Left cardiac atrium (tissue), 4 donors: Measurements from ENCODE around the gene PIGR. TPM values are rescaled to one million over a fixed set of nuclear protein-coding genes. Genes with fewer than 3 reads are reported as not detected.

Experiments
- ATAC-seq, 2 donors: fragments of 200-7000 bp; cut with Tn5 transposase; one replicate each; pipeline ENCODE4 v1.9.1; 2020; ENCODE audit warnings: mild to moderate bottlenecking in 2 of 2, moderate library complexity in 2 of 2
- DNase-seq: peaks from one replicate; pipeline ENCODE4 v3.0.0-alpha.2; 2020
- intact Hi-C, 2 donors: fragments of 100-400 bp; cut with DNase I; formaldehyde crosslinking; loops; one replicate each; pipeline versions ENCODE4 v1.14.1 to v1.15.1; 2022 to 2023
- total RNA-seq, 2 donors: library from RNA; stranded (reverse); fragmentation: NEBNext Ultra II Directional; extraction: Animal tissue kit (Norgen Biotek cat#: 25700); gene quantifications; one replicate each; pipeline ENCODE4 v1.2.1, GENCODE V29; 2021
- donor health status: DM: no; HTN: yes; CAD: no.
- donor health status: DM: no; HTN: yes; CAD: no; lungs with severe emphysema.
- donor health status: DM: yes; HTN: yes; CAD: no.
- donor health status: Dilated cardiomyopathy.

Gene PIGR
- total RNA-seq, 2 donors from 2014 or later: 0.06 to 0.16 TPM

DNA sequence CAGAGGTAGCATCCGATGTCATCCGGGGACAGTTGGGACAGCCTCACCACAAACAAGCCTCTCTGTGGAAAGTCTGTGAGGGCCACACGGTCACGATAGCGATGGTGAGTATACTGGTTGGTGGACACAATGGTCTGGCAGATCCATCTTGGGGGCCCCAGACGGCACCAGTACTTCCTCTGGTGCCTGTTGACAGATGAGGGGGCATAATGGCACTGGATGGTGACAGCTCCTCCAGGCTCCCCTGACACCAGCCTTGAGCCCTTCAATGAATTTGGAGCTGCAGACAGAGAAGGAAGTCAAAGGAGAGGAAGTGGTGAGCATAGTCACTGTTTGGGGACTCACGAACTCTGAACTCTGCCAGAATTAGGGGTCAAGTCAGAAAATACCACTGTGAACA, 16.0 kb upstream of the PIGR start:
- ATAC-seq (peak in 1 of 2 donors; percentile 16), DNase-seq (no peak)
- intact Hi-C loops: no loop called here

DNA sequence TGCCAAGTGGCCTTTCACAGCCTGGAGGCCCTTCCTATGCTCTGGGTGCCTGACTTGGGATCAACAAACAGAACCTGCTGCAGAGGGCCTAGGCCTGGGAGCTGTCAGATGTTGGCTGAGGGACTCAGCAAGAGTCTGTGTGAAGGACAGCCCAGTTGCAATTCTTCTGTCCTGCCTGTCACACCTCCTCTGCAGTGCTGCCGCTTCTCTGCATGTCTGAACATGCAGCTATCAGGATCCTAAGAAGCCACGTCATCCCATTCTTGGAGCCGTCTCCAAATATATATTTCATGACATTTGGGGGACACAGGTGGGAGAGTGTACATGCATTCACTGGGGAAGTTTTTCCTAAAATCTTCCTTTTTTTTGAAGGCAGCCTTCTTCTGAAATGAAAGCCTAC, 15.4 kb upstream of the PIGR start:
- intact Hi-C loops: no loop called here
- DNase-seq: no peak
- ATAC-seq: no peak

DNA sequence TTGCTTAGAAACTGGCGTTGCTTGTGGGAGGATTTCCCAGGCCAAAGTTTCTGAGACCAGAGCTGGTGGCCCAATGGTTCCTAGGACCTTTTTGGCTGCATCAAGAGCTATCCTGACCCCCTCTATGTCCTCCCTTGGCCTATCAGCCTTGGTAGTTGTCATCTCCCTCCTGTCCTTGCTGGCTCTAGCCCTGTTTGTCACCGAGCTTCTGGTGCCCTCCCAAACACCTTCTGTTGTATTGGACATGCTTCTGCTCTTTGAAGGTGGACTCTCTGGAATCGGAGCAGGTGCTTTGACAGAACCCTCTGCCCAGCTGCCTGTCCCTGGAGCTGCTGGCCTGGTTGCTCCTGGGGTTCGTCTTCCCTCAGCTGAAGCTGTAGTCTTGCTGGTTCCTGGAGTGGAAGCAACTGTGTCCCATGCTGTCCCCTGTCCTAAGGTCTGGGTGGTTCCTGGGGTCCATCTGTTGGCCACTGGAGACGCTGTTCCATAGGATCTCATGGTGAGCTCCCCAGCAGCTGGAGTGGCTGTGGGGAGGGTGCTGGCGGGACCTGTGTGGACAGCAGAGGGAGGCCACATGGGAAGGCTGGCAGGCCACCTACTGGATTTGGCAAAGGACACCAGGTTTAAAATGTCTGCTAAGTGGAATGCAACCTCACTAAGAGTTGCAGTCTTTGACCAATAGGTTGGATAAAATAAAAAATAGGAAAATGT, 14.6 kb upstream of the PIGR start:
- intact Hi-C loops: no loop called here
- ATAC-seq (no peak), DNase-seq (no peak)

DNA sequence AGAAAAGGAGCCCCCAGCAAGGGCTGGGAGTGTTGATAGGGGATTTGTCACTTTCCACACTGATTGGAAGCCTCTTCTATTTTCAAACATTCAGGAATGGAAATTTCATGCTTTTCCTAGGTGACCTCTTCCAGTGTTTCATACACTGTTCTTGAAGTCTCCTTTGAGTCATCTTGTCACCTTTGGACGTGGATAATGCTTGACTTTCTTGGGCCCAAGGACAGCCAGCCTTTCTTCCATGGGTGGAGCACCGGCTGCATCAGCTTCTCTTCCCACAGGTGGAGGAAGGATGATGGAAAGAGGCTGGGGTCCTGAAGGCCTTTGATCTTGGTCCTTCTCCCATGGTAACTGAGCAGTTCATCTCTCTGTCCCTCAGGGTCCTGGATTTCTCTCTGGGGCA, 11.9 kb upstream of the PIGR start:
- DNase-seq (no peak), ATAC-seq (no peak)
- intact Hi-C loops: no loop called here

DNA sequence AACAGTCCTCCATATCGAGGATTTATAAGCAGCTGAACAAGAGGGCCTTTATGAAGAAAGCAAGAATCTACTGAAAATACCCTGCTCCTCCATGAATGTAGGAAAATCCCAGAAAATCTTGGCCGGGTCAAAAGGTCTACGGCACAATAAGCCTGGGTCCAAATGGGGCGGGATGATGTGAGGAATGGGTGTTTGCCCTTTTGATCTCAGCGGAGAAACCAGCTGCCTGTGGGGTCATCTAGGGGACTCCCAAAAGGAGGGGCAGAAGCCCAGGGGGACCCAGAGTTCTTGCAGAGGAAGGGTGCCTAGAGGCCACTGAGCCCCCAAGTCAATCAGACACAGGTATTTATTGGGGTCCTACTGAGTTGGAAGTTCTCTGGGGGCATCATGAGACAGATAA, 11.4 kb upstream of the PIGR start:
- DNase-seq: no peak
- no peak for ATAC-seq
- intact Hi-C loops: no loop called here

DNA sequence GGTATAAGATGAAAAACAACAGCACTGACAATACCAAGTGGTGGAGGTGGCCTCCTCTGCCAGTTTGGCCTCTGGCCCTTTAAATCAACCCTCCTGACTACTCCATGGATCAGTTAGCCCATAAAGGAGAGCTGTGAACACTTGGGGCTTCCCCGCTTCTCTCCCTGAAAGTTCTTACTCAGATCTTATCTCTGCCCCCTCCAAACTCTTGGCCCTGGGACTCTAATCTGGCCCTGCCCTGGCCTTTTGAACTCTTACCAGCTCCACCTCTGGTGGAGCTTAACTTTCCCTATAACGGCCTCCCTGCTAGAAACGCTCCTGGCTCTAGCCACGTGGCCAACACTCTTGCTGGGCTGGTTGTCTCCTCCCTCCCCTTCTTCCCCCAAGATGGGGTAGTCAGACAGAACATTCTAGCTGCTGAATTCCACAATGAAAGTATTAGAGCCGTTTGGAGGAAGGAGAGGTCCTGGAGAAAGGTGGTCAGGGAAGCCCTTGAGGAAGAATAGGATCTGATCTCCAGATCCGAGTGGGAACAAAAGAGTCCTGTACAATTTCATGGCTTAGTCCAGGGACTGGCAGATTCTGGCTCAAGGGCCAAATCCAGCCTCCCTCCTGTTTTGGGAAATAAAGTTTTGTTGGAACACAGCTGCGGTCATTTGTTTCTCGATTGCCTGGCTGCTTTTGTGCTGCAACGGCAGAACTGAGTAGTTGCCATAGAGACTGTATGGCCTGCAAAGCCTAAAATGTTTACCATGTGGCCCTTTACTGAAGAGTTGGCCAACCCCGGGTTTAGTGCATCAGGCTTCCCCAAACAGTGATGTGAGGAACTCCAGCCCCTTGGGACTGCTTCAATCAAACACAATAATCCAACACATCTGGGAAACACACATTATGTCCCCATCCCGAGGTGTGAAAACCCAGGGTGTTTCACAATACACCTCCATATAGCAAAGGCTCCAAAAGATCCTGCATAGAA, 9.5 kb upstream of the PIGR start:
- ATAC-seq (peak in 1 of 2 donors; percentile 51), DNase-seq (no peak)
- intact Hi-C loops: no loop called here

DNA sequence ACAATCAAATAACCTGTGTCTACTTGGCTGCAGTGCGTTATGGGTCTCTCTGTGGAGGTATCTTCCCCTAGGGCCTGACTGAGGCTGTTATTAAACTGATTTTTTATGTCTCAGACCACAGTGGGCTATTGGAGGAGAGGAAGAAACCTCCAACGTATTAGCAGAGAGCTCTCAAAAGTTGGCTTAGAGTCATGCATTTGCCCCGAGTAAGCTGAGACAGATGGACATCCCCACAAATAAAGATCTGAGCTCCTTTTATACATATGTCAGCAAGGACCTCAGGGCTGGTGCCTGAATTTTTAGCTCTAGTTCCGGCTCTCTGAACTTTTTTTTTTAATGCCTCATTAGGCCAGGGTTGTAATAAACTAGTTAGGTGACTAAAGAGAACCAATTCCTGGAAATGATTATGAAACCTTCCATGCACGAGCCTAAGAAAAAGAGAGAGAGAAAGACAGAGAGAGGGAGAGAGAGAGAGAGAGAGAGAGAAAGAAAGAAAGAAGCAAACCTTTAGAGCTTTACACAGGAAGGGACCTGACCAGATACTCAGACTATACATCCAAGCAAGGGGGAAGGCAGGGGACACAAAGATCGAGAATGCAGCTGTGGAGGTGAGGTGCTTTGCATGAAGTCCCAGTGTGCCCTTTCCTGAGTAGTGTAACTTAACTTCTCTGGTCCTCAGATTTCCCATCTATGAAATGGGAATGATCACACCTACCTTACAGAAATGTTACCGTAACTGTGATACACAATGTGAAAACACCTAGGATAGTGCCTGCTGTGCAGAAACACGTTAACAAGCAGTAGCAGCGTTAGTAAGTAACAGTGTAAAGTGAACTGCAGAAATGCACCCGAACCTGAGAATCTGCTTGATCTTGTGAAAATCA, 8.4 kb upstream of the PIGR start:
- intact Hi-C loops: no loop called here
- ATAC-seq (no peak), DNase-seq (no peak)

DNA sequence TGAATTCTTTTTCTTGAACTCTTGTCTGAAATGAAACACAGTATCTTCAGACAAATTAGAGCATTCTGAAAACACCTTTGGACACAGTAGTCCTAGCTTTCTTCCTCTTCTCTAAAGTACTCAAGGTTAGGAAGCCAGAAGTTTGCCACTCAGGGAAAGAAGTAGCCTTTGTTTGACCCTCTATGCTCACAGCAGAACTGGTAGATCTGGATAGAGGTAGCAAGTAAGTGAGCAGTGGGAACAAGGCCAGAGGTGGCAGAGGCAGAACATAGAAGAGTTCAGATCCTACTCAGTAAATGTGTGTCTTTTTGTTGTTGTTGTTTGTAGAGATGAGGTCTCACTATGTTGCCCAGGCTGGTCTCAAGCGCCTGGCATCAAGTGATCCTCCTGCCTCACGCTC, 7.4 kb upstream of the PIGR start:
- ATAC-seq (no peak), DNase-seq (no peak)
- intact Hi-C loops: no loop called here

DNA sequence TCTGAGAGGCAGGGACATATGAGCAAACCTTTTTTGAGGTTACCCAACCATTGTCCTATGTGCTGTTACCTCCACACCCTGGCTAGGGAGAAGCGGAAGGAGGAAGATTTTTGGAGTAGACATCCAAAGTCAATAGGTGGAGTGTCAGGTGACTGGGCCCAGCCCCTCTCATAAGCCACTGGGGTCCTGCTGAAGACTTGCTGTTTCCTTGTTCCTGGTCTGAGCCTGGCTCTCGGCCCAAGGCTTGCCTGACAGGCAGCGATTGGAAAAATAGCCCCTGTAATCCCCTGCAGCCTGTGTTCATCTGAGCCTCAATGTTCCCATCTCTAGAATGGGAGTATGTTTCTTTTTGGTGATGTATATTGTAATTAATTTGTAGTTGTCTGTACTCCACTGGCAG, 6.9 kb upstream of the PIGR start:
- intact Hi-C loops: no loop called here
- ATAC-seq (no peak), DNase-seq (no peak)

DNA sequence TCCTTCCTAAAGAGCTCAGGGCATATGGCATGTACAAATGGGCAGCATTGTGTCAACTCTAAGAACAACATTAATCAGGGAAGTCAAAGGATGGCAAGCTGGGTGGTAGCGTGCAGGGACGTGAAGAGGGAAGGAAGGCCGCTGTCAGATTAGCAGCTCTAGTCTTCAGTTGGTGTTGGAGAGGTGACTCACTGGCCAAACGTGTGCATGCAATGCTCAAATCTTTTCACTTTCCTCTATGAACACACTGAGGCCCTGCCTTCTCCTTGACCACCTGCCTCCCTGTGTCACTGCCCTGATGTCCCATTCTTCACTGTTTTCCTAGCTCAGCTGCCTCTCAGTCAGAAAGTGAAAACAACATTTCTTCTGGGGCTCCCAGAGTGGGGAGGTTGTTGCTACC, 5.9 kb upstream of the PIGR start:
- no peak for DNase-seq
- ATAC-seq: no peak
- intact Hi-C loops: no loop called here

DNA sequence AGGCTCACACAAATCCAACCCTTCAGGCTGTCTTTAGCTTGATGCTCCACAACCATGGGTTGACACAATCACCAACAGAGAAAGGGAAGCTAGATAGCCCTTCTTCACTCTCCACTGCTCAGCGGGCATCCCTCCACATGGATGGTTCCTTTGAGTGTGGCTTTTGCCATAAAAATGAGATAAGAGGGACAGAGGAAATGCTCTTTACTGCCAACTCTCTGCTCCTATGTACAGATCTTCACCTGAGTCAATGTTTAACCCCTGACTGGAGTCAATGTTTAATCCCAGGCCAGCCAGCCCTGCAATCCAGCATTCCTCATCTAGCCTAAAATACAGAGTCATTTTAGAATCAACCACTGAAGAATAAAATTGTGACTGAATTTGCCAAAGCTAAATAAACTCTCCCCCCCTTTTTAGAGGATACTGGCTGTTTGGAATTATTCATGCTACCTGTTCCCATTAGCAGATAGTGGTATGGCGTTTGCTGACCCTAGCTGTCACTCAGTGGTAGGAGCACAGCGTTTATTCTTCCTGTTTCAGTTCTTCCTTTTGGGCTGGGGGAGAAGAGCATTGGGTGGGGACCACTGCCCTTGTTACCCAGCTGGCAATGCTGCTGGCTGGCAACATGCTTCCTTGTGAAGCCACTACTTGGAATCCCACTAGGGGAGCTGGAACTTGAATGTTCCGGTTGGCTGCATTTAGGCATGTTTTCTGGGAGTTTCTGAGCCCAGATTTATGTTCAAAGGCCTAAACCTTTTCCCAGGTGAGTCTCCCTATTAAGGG, 5.2 kb upstream of the PIGR start:
- ATAC-seq (no peak), DNase-seq (no peak)
- intact Hi-C loops: no loop called here

DNA sequence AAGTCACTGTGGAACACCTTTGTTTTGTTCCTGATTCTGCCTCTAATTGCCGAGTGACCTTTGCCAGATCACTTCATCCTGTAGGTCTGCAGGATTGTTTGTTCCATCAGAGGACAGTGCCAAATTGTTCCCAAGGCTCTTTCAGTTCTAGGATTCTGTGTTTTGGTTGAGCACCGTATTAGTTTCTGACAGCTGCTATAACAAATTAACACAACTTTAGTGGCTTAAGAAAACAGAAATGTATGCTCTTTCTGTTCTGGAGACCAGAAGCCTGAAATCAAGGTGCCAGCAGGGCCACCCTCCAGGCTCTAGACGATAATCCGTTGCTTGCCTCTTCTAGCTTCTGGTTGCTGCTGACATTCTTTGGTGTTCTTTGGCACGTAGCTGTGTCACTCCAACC, 3.4 kb upstream of the PIGR start:
- ATAC-seq: no peak

DNA sequence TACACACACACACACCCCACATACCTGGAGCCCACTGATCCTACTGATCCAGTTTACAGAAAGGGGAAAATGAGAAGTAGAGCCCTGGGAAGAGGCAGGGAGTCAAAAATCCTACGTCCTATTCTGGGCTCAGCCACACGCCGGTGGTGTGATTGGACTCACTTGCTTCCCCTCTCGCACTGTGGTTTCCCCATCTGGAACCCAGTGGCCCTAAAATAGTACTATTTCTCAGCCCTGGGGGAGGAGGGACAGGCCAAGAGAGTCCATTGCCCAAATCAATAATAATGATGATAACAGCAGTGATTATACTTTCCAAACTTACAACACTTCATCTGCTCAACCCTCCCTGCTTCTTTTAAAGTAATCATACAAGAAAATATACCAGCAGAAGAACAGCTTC, 2.9 kb upstream of the PIGR start:
- no peak for DNase-seq
- intact Hi-C loops: no loop called here
- ATAC-seq: no peak

More for the DNA sequence above, 3.4 kb upstream of the PIGR start:
- no peak for DNase-seq
- intact Hi-C loops: no loop called here

DNA sequence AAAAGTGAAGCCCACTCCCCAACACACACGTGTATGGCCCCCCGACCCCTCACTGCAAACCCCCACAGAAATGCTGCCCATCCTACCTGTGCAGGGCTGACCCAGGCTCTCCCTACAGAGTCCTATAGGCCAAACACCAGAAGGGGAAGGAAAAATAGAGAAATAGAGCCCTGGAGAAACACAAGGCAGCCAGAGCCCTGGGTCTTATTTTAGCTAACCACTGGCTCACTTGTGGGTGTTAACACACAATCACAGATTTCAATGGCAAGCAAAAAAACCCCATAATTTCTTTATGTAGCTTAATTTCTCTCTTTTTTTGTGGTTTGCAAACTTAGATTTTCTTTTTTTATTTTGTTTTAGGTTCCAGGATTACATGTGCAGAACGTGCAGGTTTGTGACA, 989 bp upstream of the PIGR start:
- no peak for DNase-seq
- ATAC-seq: no peak
- intact Hi-C loops: no loop called here

DNA sequence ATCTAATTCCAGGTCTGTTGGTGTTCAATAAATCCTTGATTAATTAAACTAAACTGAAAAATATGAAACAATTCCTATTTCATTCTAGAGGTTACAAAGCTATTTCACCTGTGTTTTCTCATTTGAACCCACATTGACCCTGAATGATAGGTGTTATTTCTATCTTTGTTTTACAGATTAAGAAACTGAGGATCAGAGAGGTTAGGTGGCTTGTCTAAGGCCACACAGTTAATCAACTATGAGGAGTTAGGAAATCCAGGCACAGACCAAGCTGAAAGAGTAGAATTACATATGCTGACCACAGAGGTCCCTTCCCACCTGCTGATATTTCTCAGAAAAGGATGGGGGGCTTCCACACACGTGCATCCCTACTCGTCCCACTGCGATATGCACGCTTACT, 487 bp downstream of the PIGR start:
- intact Hi-C loops: no loop called here
- DNase-seq (no peak), ATAC-seq (no peak)

DNA sequence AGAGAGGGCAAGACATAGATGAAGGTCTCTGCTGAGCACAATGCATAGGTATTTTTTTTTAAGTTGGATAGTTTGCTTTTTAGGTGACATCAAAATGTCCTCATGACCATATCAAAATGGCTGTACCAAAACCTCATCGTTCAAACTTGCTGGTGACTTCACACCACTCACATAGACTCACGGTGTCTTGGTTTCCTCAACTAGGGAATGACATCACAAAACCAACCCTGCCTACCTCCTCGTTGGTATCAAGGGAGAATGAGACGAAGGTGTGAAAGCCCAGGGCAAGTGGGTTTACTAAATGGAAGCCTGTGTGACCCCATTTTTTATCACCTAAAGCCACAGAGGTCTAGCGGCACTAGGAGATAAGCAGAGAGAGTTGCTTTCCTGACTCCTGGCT, 1.6 kb downstream of the PIGR start:
- DNase-seq (no peak), ATAC-seq (no peak)
- intact Hi-C loops: no loop called here

DNA sequence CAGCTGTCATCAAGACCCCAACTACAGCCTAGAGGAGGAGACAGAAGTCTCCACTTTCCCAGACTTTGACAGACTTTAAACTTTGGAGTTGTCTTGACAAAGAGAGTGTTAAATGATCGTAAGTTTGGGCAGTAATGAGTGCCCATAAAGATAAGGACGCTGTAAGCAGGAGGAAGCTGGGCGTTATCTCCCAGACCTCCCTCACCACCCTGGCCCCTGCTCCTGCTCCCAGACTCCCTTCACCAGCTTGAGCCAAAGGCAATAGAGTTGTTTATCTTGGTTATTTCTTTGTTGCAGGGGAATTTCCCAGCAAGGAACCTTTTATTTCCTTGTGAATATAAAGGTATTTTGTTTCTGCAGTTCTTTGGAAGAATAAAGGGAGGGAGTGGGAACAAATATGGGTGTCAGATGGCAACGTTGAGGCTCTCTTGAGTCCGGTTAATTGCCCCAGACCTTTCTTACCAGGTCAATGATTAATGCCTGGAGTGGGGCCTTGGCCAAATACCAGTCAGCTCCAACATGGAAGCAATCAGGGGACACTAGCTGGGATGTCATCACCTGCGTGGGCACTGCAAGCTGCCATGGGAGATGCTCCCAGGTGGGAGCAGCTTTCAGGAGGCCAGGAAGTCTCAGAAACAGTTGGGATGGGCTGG, 4.4 kb downstream of the PIGR start:
- ATAC-seq (peak in 1 of 2 donors; percentile 67), DNase-seq (no peak)
- intact Hi-C loops: no loop called here

DNA sequence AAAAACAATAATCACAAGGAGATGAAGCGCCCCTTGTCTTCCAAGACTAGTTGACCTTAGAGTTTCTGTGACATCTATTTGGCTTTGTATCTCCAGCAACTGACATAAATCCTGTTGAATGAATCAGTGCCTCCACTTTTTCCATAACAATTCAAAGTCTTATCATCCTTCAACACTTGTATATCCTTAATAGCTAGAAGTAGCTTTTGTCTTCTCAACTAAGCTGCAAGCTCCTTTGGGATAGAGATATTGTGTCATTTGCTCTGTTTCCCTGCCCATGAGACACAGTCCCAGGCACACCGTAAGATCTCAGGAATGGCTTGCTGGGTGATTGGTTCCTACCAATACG, 5.7 kb downstream of the PIGR start:
- DNase-seq (no peak), ATAC-seq (no peak)
- intact Hi-C loops: no loop called here
